HEK293T (cell line): ENCODE measurements around the gene NRDC.

Experiments used
- CTCF ChIA-PET: fragments of 350-600 bp; formaldehyde crosslinking; extraction: SDS; loops from one replicate; lab custom pipeline; 2021; ENCODE audit warnings: antibody characterized with exemption, inconsistent platforms; lab: Yijun Ruan, JAX
- POLR2A ChIA-PET: fragments of 350-600 bp; formaldehyde crosslinking; extraction: SDS; loops from one replicate; lab custom pipeline; 2020; ENCODE audit warnings: antibody characterized with exemption, inconsistent platforms; lab: Yijun Ruan, JAX
- DNase-seq: peaks from one replicate; pipeline ENCODE4 v3.0.0; 2012; ENCODE audit warnings: mixed read lengths; ENCODE audit errors: extremely low spot score
- ARNT ChIP-seq: fragments of 450-650 bp; IDR thresholded peaks from 2 replicates; pipeline ENCODE4 v1.6.1; 2017; ENCODE audit warnings: mild to moderate bottlenecking
- BHLHE40 ChIP-seq: fragments of 450-650 bp; IDR thresholded peaks from 2 replicates; pipeline ENCODE4 v1.6.1; 2016; ENCODE audit warnings: mild to moderate bottlenecking, moderate library complexity, borderline replicate concordance
- CTBP1 ChIP-seq: fragments of 450-650 bp; IDR thresholded peaks from 2 replicates; pipeline ENCODE4 v1.6.1; 2016; ENCODE audit warnings: borderline replicate concordance
- ELF4 ChIP-seq: fragments of 450-650 bp; IDR thresholded peaks from 2 replicates; pipeline ENCODE4 v1.6.1; 2017; ENCODE audit warnings: antibody characterized with exemption
- FOXA1 ChIP-seq: fragments of 450-650 bp; IDR thresholded peaks from 2 replicates; pipeline ENCODE4 v1.6.1; 2016; ENCODE audit warnings: mild to moderate bottlenecking
- FOXK2 ChIP-seq: fragments of 450-650 bp; IDR thresholded peaks from 2 replicates; pipeline ENCODE4 v1.6.1; 2016; ENCODE audit warnings: mild to moderate bottlenecking
- FOXM1 ChIP-seq: fragments of 450-650 bp; IDR thresholded peaks from 2 replicates; pipeline ENCODE4 v1.6.1; 2017; ENCODE audit warnings: mild to moderate bottlenecking, borderline replicate concordance
- HDGF ChIP-seq: fragments of 450-650 bp; IDR thresholded peaks from 2 replicates; pipeline ENCODE4 v1.6.1; 2017; ENCODE audit warnings: antibody characterized with exemption, borderline replicate concordance
- L3MBTL2 ChIP-seq: fragments of 450-650 bp; conservative IDR thresholded peaks from 2 replicates; pipeline ENCODE4 v1.6.1; 2016; ENCODE audit warnings: mild to moderate bottlenecking
- LEF1 ChIP-seq: fragments of 450-650 bp; IDR thresholded peaks from 2 replicates; pipeline ENCODE4 v1.6.1; 2017; ENCODE audit warnings: mild to moderate bottlenecking, borderline replicate concordance
- NFRKB ChIP-seq: fragments of 450-650 bp; IDR thresholded peaks from 2 replicates; pipeline ENCODE4 v1.6.1; 2016; ENCODE audit warnings: mild to moderate bottlenecking, moderate library complexity
- PKNOX1 ChIP-seq: fragments of 450-650 bp; IDR thresholded peaks from 2 replicates; pipeline ENCODE4 v1.6.1; 2016
- SP1 ChIP-seq: fragments of 450-650 bp; IDR thresholded peaks from 2 replicates; pipeline ENCODE4 v1.6.1; 2017
- SUZ12 ChIP-seq: fragments of 450-650 bp; IDR thresholded peaks from 2 replicates; pipeline ENCODE4 v1.6.1; 2016; ENCODE audit warnings: mild to moderate bottlenecking
- TARDBP ChIP-seq: fragments of 450-650 bp; IDR thresholded peaks from 2 replicates; pipeline ENCODE4 v1.6.1; 2016
- ZNF384 ChIP-seq: fragments of 450-650 bp; IDR thresholded peaks from 2 replicates; pipeline ENCODE4 v1.6.1; 2016

NRDC gene

GRCh38 chr1:51859333-51859732 is 19.2 kb downstream of the NRDC start:
- no peak for DNase-seq
- ChIA-PET CTCF (interaction anchor here (0.6 kb wide), 1 partner anchor 90 kb away, joined by 3 read pairs; no protein-coding TSS in a partner anchor), POLR2A (no interaction called here)
- TF ChIP-seq SUZ12 (no peak), ELF4 (no peak), FOXK2 (no peak), L3MBTL2 (no peak), TARDBP (no peak)

- POLR2A ChIA-PET, result no interaction called here
These were observed 19.6 kb downstream of the NRDC start for GRCh38 chr1:51858892-51859291.

GRCh38 chr1:51856745-51857144 is 21.8 kb downstream of the NRDC start:
- no peak for DNase-seq
- no peak for TF ChIP-seq FOXK2
- TF ChIP-seq ELF4, result no peak
- TF ChIP-seq LEF1, result no peak
- TF ChIP-seq BHLHE40, result no peak
- TF ChIP-seq SUZ12, result no peak
- TF ChIP-seq ARNT, result no peak
- no peak for TF ChIP-seq ZNF384
- TF ChIP-seq NFRKB, result no peak
- no peak for TF ChIP-seq L3MBTL2
- no peak for TF ChIP-seq TARDBP
- TF ChIP-seq HDGF, result no peak
- no peak for TF ChIP-seq FOXM1
- ChIA-PET CTCF (no interaction called here), POLR2A (no interaction called here)

More at GRCh38 chr1:51858892-51859291, 19.6 kb downstream of the NRDC start:
- CTCF ChIA-PET, result interaction anchor here (0.6 kb wide), 1 partner anchor 90 kb away, joined by 3 read pairs; no protein-coding TSS in a partner anchor
- no peak for TF ChIP-seq ZNF384
- TF ChIP-seq SP1, result no peak
- no peak for TF ChIP-seq FOXA1
- TF ChIP-seq FOXK2, result no peak
- TF ChIP-seq PKNOX1, result no peak
- TF ChIP-seq TARDBP, result no peak
- TF ChIP-seq ARNT, result no peak
- no peak for TF ChIP-seq CTBP1
- TF ChIP-seq LEF1, result no peak
- no peak for TF ChIP-seq NFRKB
- no peak for TF ChIP-seq FOXM1
- TF ChIP-seq SUZ12, result no peak
- TF ChIP-seq BHLHE40, result no peak
- TF ChIP-seq L3MBTL2, result no peak
- no peak for DNase-seq

- CTCF ChIA-PET, result no interaction called here
- POLR2A ChIA-PET, result no interaction called here
- TF ChIP-seq SUZ12 (no peak), ELF4 (no peak), HDGF (no peak)
These were observed 22.9 kb downstream of the NRDC start for GRCh38 chr1:51855624-51856023.

GRCh38 chr1:51853360-51853759 is 25.2 kb downstream of the NRDC start:
- ChIA-PET CTCF (no interaction called here), POLR2A (no interaction called here)
- TF ChIP-seq FOXK2, result no peak
- no peak for TF ChIP-seq SUZ12
- TF ChIP-seq SP1, result no peak
- TF ChIP-seq LEF1, result no peak
- no peak for TF ChIP-seq CTBP1
- TF ChIP-seq NFRKB, result no peak
- TF ChIP-seq FOXA1, result no peak
- no peak for TF ChIP-seq HDGF
- TF ChIP-seq BHLHE40, result no peak
- no peak for TF ChIP-seq L3MBTL2
- no peak for DNase-seq

More at GRCh38 chr1:51855624-51856023, 22.9 kb downstream of the NRDC start:
- no peak for DNase-seq

GRCh38 chr1:51851882-51852396 is 26.6 kb downstream of the NRDC start:
- ChIA-PET CTCF (no interaction called here), POLR2A (no interaction called here)
- DNase-seq, result no peak
- no peak for TF ChIP-seq PKNOX1
- no peak for TF ChIP-seq FOXK2
- TF ChIP-seq HDGF, result no peak
- TF ChIP-seq FOXA1, result no peak
- no peak for TF ChIP-seq SP1
- TF ChIP-seq ZNF384, result no peak
- TF ChIP-seq NFRKB, result no peak
- no peak for TF ChIP-seq LEF1
- no peak for TF ChIP-seq SUZ12
- no peak for TF ChIP-seq TARDBP
- TF ChIP-seq ARNT, result no peak
